IMR-90 (cell line): Measurements from ENCODE around the gene MPC1. TPM values are rescaled to one million over a fixed set of nuclear protein-coding genes. Genes with fewer than 3 reads are reported as not detected.

Source experiments
- ATAC-seq: fragments of 200-7000 bp; cut with Tn5 transposase; 2 replicates; pipeline ENCODE4 v1.9.1; 2020; ENCODE audit warnings: low read depth, mild to moderate bottlenecking, moderate library complexity
- BruUV-seq: library from RNA; stranded (reverse); fragments of 400-500 nt; replicated peaks from 2 replicates; lab custom pipeline; 2021; lab: Mats Ljungman, UMichigan
- CTCF ChIA-PET: fragments of 300-600 bp; formaldehyde crosslinking; extraction: SDS; loops from one replicate; lab custom pipeline; 2021; ENCODE audit warnings: antibody characterized with exemption; lab: Yijun Ruan, JAX
- POLR2A ChIA-PET: fragments of 300-600 bp; sonication (Branson Sonifier 250); formaldehyde crosslinking; loops from one replicate; lab custom pipeline; 2022; ENCODE audit warnings: antibody characterized with exemption; ENCODE audit not compliant: unreplicated experiment; lab: Charles Lee
- DNase-seq: peaks from one replicate; pipeline ENCODE4 v3.0.0; 2013
- H2AFZ ChIP-seq: replicated peaks from 2 replicates; pipeline ENCODE3; 2013; ENCODE audit warnings: low read length, mild to moderate bottlenecking; ENCODE audit not compliant: poor library complexity
- H2AK5ac ChIP-seq: 2 replicates; pipeline ENCODE4 v1.6.1; 2013; ENCODE audit warnings: low read depth, low read length, inconsistent platforms
- H2AK9ac ChIP-seq: replicated peaks from 2 replicates; pipeline ENCODE3; 2013; ENCODE audit warnings: mild to moderate bottlenecking, low read depth, low read length, moderate library complexity; ENCODE audit not compliant: poor library complexity
- H2BK120ac ChIP-seq: 2 replicates; pipeline ENCODE4 v1.6.1; 2013; ENCODE audit warnings: low read depth, low read length, inconsistent platforms
- H2BK15ac ChIP-seq: 3 replicates; pipeline ENCODE4 v1.6.1; 2013; ENCODE audit warnings: low read depth, low read length, inconsistent platforms
- H2BK20ac ChIP-seq: 2 replicates; pipeline ENCODE4 v1.6.1; 2013; ENCODE audit warnings: low read depth, mild to moderate bottlenecking, inconsistent platforms, low read length, moderate library complexity
- H2BK5ac ChIP-seq: 2 replicates; pipeline ENCODE4 v1.6.1; 2013; ENCODE audit warnings: mild to moderate bottlenecking, low read depth, low read length, inconsistent platforms; ENCODE audit not compliant: poor library complexity, severe bottlenecking
- H3K14ac ChIP-seq: replicated peaks from 2 replicates; pipeline ENCODE4 v1.6.1; 2013; ENCODE audit warnings: low read depth, low read length, inconsistent platforms
- H3K18ac ChIP-seq: 2 replicates; pipeline ENCODE4 v1.6.1; 2013; ENCODE audit warnings: low read depth, low read length, control low read depth
- H3K23ac ChIP-seq: 2 replicates; pipeline ENCODE4 v1.6.1; 2013; ENCODE audit warnings: low read depth, low read length, inconsistent platforms
- H3K27ac ChIP-seq: 2 replicates; pipeline ENCODE4 v1.5.1; 2013; ENCODE audit warnings: mild to moderate bottlenecking, control low read depth, low read length; ENCODE audit not compliant: insufficient read depth
- H3K27me3 ChIP-seq: 2 replicates; pipeline ENCODE4 v1.6.1; 2013; ENCODE audit warnings: low read length; ENCODE audit not compliant: control insufficient read depth, insufficient read depth
- H3K36me3 ChIP-seq: 2 replicates; pipeline ENCODE4 v1.6.1; 2013; ENCODE audit warnings: low read length, mixed read lengths; ENCODE audit not compliant: control insufficient read depth, insufficient read depth
- H3K4ac ChIP-seq: 2 replicates; pipeline ENCODE4 v1.6.1; 2013; ENCODE audit warnings: low read depth, low read length, inconsistent platforms
- H3K4me1 ChIP-seq: 2 replicates; pipeline ENCODE4 v1.6.1; 2013; ENCODE audit warnings: low read length, mixed read lengths; ENCODE audit not compliant: control insufficient read depth, insufficient read depth
- H3K4me2 ChIP-seq: 2 replicates; pipeline ENCODE4 v1.6.1; 2013; ENCODE audit warnings: low read depth, mild to moderate bottlenecking, control low read depth, low read length, moderate library complexity
- H3K4me3 ChIP-seq: 2 replicates; pipeline ENCODE4 v1.5.1; 2013; ENCODE audit warnings: low read depth, mild to moderate bottlenecking, control low read depth, low read length, moderate library complexity; ENCODE audit not compliant: insufficient read depth
- H3K56ac ChIP-seq: 2 replicates; pipeline ENCODE4 v1.6.1; 2013; ENCODE audit warnings: low read length, inconsistent platforms; ENCODE audit not compliant: insufficient read depth; ENCODE audit errors: extremely low read depth
- H3K79me1 ChIP-seq, 2 experiments: 2 replicates each; pipeline ENCODE4 v1.6.1; 2013; ENCODE audit warnings: low read length in 2 of 2, inconsistent platforms in 1 of 2, low read depth in 1 of 2
- H3K9ac ChIP-seq: 2 replicates; pipeline ENCODE4 v1.6.1; 2013; ENCODE audit warnings: low read depth, low read length, control low read depth
- H3K9me1 ChIP-seq: 2 replicates; pipeline ENCODE4 v1.6.1; 2013; ENCODE audit warnings: low read length, inconsistent platforms; ENCODE audit not compliant: insufficient read depth
- H3K9me3 ChIP-seq: 2 replicates; pipeline ENCODE4 v1.6.1; 2013; ENCODE audit warnings: low read length; ENCODE audit not compliant: control insufficient read depth, insufficient read depth
- H4K20me1 ChIP-seq: 2 replicates; pipeline ENCODE4 v1.6.1; 2013; ENCODE audit warnings: low read length, inconsistent platforms; ENCODE audit not compliant: insufficient read depth
- H4K5ac ChIP-seq: 2 replicates; pipeline ENCODE4 v1.6.1; 2013; ENCODE audit warnings: mild to moderate bottlenecking, low read depth, low read length, control low read depth
- H4K8ac ChIP-seq, 2 experiments: 2 replicates each; pipeline ENCODE4 v1.6.1; 2013; ENCODE audit warnings: low read depth in 2 of 2, low read length in 2 of 2, control low read depth in 1 of 2, inconsistent platforms in 1 of 2
- H4K91ac ChIP-seq: 2 replicates; pipeline ENCODE4 v1.6.1; 2013; ENCODE audit warnings: low read depth, low read length, inconsistent platforms; ENCODE audit not compliant: insufficient read depth
- POLR2A ChIP-seq: IDR thresholded peaks from 2 replicates; pipeline ENCODE4 v1.6.1; 2012; ENCODE audit warnings: mild to moderate bottlenecking, low read depth, low read length
- RCOR1 ChIP-seq: IDR thresholded peaks from 2 replicates; pipeline ENCODE4 v1.6.1; 2012; ENCODE audit warnings: mild to moderate bottlenecking, low read length, improper control_type of control experiment; ENCODE audit not compliant: insufficient replicate concordance
- WGBS, 2 experiments: methylation state at CpG; one replicate each; pipeline versions ENCODE4 v1.1.5 to v1.1.7; 2013; ENCODE audit warnings: missing lambda C conversion rate in 2 of 2; ENCODE audit not compliant: insufficient read length in 1 of 2; ENCODE audit errors: extremely low coverage in 2 of 2; 5-methylcytosine and 5-hydroxymethylcytosine counted together
- dilution Hi-C: fragments of 300-500 bp; cut with HindIII; formaldehyde crosslinking; loops from one replicate; pipeline ENCODE4 v1.14.3; 2018; ENCODE audit warnings: low sequenced_read_pairs; ENCODE audit not compliant: unreplicated experiment
- in situ Hi-C: fragments of 300-500 bp; cut with MboI; formaldehyde crosslinking; loops from 3 replicates; pipeline ENCODE4 v1.14.3; 2019; ENCODE audit warnings: low sequenced_read_pairs, inconsistent platforms, mixed read lengths
- intact Hi-C: fragments of 100-400 bp; cut with micrococcal nuclease; formaldehyde crosslinking; loops from 2 replicates; pipeline ENCODE4 v1.10.0; 2022
- polyA plus RNA-seq, 3 experiments: library from polyadenylated mRNA; depleted of rRNA; stranded (reverse); fragments of >200 nt; gene quantifications; 2 replicates each; pipeline ENCODE4 v1.2.3, GENCODE V29; 2012; ENCODE audit warnings: low replicate concordance in 1 of 3
- total RNA-seq: library from RNA; depleted of rRNA; stranded (reverse); fragments of >200 nt; gene quantifications from 2 replicates; pipeline ENCODE4 v1.2.3, GENCODE V29; 2012

The MPC1 gene
- total and polyA plus RNA-seq, 2 of the 4 experiments (the other 2 are of a cell fraction): 10.9 to 12.0 TPM

DNA sequence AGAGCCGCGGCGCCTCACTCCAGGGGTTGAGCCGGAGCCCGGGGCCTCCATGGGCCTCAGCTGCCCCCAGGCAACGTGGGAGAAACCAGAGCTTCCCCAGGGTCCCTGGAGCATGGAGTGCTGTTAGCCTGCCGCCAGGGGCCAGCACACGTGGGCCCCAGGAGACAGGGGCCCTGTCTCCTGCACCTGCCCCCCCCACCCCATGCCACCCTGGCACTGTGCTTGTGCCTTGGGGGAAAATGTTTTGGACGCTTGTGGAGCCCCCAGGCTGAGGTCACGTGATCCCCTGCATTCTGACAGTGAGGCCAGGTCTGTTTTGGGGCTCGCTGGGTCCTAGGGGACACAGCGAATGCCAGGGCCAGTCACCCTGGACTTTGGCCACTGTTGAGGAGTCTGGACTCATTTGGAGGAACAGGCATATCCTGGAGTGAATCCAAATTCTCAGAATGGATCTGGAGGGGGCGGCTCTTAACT, 30.2 kb upstream of the MPC1 start:
- no TSS peak for BruUV-seq
- no peak overlapping the region for H2BK120ac ChIP-seq
- DNase-seq (no peak), ATAC-seq (no peak)
- H3K27ac ChIP-seq: no peak overlapping the region
- no peak overlapping the region for H3K14ac ChIP-seq
- no peaks in the 10 kb centered on the region for H3K9me3 ChIP-seq
- TF ChIP-seq POLR2A: no peak
- TF ChIP-seq RCOR1: no peak
- no peak overlapping the region for H2AK5ac ChIP-seq
- H3K27me3 ChIP-seq: no peaks in the 10 kb centered on the region
- H3K79me1 ChIP-seq: 0 out of 4 replicates have a peak, but pooled peaks cover 0 to 5% of the 10 kb centered on the region in 2 experiments
- WGBS, 2 experiments: 78% methylated on average over 3 of the region's 13 CpGs; no CpG with 5 or more reads in 1 of the 2 experiments
- no peak overlapping the region for H4K5ac ChIP-seq
- no peak overlapping the region for H3K56ac ChIP-seq
- H2BK15ac ChIP-seq: no peak overlapping the region
- no peak overlapping the region for H3K23ac ChIP-seq
- H2BK5ac ChIP-seq: no peak overlapping the region
- no peak overlapping the region for H4K8ac ChIP-seq
- H3K9me1 ChIP-seq: peaks cover 5% of the 10 kb centered on the region
- H4K20me1 ChIP-seq: peaks cover 3% of the 10 kb centered on the region
- H4K91ac ChIP-seq: no peak overlapping the region
- H2BK20ac ChIP-seq: no peak overlapping the region
- no peak overlapping the region for H2AK9ac ChIP-seq
- H3K18ac ChIP-seq: no peak overlapping the region
- in situ Hi-C loops: no loop called here
- H3K4me3 ChIP-seq: no peak overlapping the region
- no peaks in the 10 kb centered on the region for H3K4me1 ChIP-seq
- ChIA-PET CTCF (no interaction called here), POLR2A (no interaction called here)
- dilution Hi-C loops: no loop called here
- H3K9ac ChIP-seq: no peak overlapping the region
- H3K4ac ChIP-seq: no peak overlapping the region
- H2AFZ ChIP-seq: no peak overlapping the region
- intact Hi-C loops: no loop called here
- H3K4me2 ChIP-seq: no peak overlapping the region
- H3K36me3 ChIP-seq: peaks cover 54% of the 10 kb centered on the region
